DOHH2 (cell line): Measurements from ENCODE around the gene RSPO4.
"Not testable (repeated sequence)": the region's sequence is repeated elsewhere in the genome, so short reads cannot be mapped to it uniquely, and the experiment has no call there.

Source experiments
- H3F3A ChIP-seq: fragments of 200-600 bp; sonication (generic), shearing (Covaris generic); 2 replicates; pipeline ENCODE4 v1.6.0; 2016; ENCODE audit warnings: antibody characterized with exemption, mild to moderate bottlenecking; ENCODE audit not compliant: control insufficient read depth, insufficient read depth
- H3K27ac ChIP-seq: fragments of 200-600 bp; sonication (generic); 2 replicates; pipeline ENCODE4 v1.5.1; 2014; ENCODE audit warnings: low read depth, mild to moderate bottlenecking, low read length, moderate library complexity
- H3K27me3 ChIP-seq: fragments of 200-600 bp; sonication (generic); 2 replicates; pipeline ENCODE4 v1.6.1; 2014; ENCODE audit warnings: mild to moderate bottlenecking, low read length, mixed read lengths; ENCODE audit not compliant: control insufficient read depth
- H3K36me3 ChIP-seq: fragments of 200-600 bp; sonication (generic); 2 replicates; pipeline ENCODE4 v1.6.1; 2014; ENCODE audit warnings: mild to moderate bottlenecking, low read length, moderate library complexity, mixed read lengths; ENCODE audit not compliant: control insufficient read depth
- H3K4me1 ChIP-seq: fragments of 200-600 bp; sonication (generic); 2 replicates; pipeline ENCODE4 v1.6.1; 2014; ENCODE audit warnings: mild to moderate bottlenecking, low read length, mixed read lengths; ENCODE audit not compliant: control insufficient read depth
- H3K4me2 ChIP-seq: fragments of 200-600 bp; sonication (generic); 2 replicates; pipeline ENCODE4 v1.6.0; 2014; ENCODE audit warnings: mild to moderate bottlenecking, low read length, moderate library complexity
- H3K4me3 ChIP-seq: fragments of 200-600 bp; sonication (generic); 2 replicates; pipeline ENCODE4 v1.5.1; 2014; ENCODE audit warnings: mild to moderate bottlenecking, low read length, mixed read lengths
- H3K79me2 ChIP-seq: fragments of 200-600 bp; sonication (generic); 2 replicates; pipeline ENCODE4 v1.6.1; 2014; ENCODE audit warnings: mild to moderate bottlenecking, low read length, mixed read lengths; ENCODE audit not compliant: control insufficient read depth
- H3K9me2 ChIP-seq: fragments of 200-600 bp; sonication (generic); replicated peaks from 2 replicates; pipeline ENCODE4 v1.6.1; 2014; ENCODE audit warnings: mild to moderate bottlenecking, low read length, mixed read lengths; ENCODE audit not compliant: control insufficient read depth
- H3K9me3 ChIP-seq: fragments of 200-600 bp; sonication (generic); 2 replicates; pipeline ENCODE4 v1.6.1; 2014; ENCODE audit warnings: antibody characterized with exemption, low read length, mixed read lengths; ENCODE audit not compliant: control insufficient read depth, insufficient read depth
- H4K20me1 ChIP-seq: fragments of 200-600 bp; sonication (generic); 2 replicates; pipeline ENCODE4 v1.6.0; 2014; ENCODE audit warnings: low read depth, mild to moderate bottlenecking, antibody characterized with exemption, low read length, moderate library complexity; ENCODE audit not compliant: control insufficient read depth, insufficient read depth
- CTCF ChIP-seq: fragments of 200-600 bp; sonication (generic); IDR thresholded peaks from one replicate; pipeline ENCODE4 v1.5.1; 2014; ENCODE audit warnings: antibody characterized with exemption, mild to moderate bottlenecking, low read depth, low read length; ENCODE audit not compliant: poor library complexity, severe bottlenecking
- EZH2phosphoT487 ChIP-seq: fragments of 200-600 bp; sonication (generic); IDR thresholded peaks from 2 replicates; pipeline ENCODE4 v1.6.1; 2017; ENCODE audit warnings: borderline replicate concordance, mild to moderate bottlenecking, antibody characterized with exemption, low read length, moderate library complexity, mixed read lengths

RSPO4 gene

DNA sequence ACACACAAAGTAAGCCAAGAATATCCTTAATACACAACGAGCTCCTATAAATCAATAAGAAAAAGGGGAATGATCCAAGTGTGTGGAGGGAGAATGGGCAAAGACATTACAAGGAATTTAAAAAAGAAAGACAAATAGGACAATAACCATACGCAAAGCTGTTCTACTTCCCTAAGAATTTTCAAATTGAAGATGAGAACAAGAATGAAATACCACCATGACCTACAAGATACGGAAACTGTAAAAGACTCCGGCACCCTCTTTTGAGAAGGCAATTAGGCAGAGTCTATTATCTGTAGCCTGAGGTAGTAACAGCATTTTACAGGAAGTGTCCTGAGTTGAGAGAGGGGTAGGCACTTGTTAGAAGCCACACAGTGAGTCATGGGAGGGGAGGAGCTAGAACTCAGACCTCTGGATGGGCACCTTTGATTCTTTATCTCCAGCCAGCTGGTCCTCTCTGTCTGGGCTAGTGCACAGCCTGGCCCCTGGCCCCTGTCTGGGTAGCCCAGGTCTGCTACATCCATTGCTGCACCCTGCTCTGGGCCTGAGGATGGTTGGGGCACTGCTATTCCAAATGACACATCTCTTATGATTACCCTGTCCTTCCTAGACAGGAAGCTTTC, 15.3 kb downstream of the RSPO4 start:
- TF ChIP-seq EZH2phosphoT487, result no peak
- no peak for TF ChIP-seq CTCF
- no peaks in the 10 kb centered on the region for H4K20me1 ChIP-seq
- H3K9me2 ChIP-seq, result no peaks in the 10 kb centered on the region
- H3K4me3 ChIP-seq, result no peak overlapping the region
- H3K36me3 ChIP-seq, result no peaks in the 10 kb centered on the region
- H3K9me3 ChIP-seq, result no peaks in the 10 kb centered on the region
- no peaks in the 10 kb centered on the region for H3K79me2 ChIP-seq
- no peaks in the 10 kb centered on the region for H3K4me1 ChIP-seq
- no peak overlapping the region for H3K4me2 ChIP-seq
- no peak overlapping the region for H3K27ac ChIP-seq
- H3F3A ChIP-seq, result no peaks in the 10 kb centered on the region
- peaks cover 3% of the 10 kb centered on the region; the same call in 1 of the 2 replicates for H3K27me3 ChIP-seq

DNA sequence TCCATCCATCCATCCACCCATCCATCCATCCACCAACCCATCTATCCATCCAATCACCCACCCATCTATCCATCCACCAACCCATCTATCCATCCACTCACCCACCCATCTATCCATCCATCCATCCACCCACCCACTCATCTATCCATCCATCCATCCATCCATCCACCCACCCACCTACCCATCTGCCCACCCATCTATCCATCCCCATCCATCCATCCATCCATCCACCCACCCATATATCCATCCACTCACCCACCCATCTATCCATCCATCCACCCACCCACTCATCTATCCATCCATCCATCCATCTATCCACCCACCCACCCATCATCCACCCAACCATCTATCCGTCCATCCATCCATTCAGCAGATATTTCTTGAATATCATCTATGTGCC, 17.1 kb downstream of the RSPO4 start:
- not testable (repeated sequence) for H3K36me3 ChIP-seq, H3F3A ChIP-seq, H3K4me1 ChIP-seq, H4K20me1 ChIP-seq, H3K4me3 ChIP-seq, H3K9me2 ChIP-seq, H3K4me2 ChIP-seq, H3K79me2 ChIP-seq, H3K27me3 ChIP-seq, H3K9me3 ChIP-seq, H3K27ac ChIP-seq

- no peak for TF ChIP-seq CTCF
- TF ChIP-seq EZH2phosphoT487, result no peak
- Histone ChIP-seq H3K27me3 (peaks cover 3% of the 10 kb centered on the region; the same call in 1 of the 2 replicates), H3K36me3 (no peaks in the 10 kb centered on the region), H3K4me2 (no peak overlapping the region), H3K4me3 (no peak overlapping the region), H3K27ac (no peak overlapping the region), H3K9me2 (no peaks in the 10 kb centered on the region), H4K20me1 (no peaks in the 10 kb centered on the region), H3K9me3 (no peaks in the 10 kb centered on the region), H3F3A (no peaks in the 10 kb centered on the region), H3K79me2 (no peaks in the 10 kb centered on the region), H3K4me1 (no peaks in the 10 kb centered on the region)
These were observed 19.4 kb downstream of the RSPO4 start for GRCh38 chr20:982754-983153.

DNA sequence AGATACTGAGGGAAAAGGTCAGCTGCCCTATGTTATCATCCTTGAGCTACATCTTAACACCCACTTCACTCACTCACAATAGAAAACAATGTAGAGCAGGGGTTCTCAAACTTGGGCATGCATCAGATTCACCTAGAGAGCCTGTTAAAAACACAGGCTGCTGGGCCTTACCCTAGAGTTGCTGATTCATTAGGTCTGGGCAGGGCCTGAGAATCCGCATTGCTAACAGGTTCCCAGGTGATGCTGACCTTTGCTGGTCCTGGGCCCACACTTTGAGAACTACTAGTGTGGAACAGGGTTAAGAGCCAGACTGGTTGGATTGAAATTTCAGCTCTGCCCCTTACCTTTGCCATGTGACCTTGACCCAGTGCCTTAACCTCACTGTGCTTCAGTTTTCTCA, 25.1 kb downstream of the RSPO4 start:
- Histone ChIP-seq H3K27ac (no peak overlapping the region), H3F3A (no peaks in the 10 kb centered on the region)
- TF ChIP-seq EZH2phosphoT487, result no peak

More for the DNA sequence above, 25.1 kb downstream of the RSPO4 start:
- H3K79me2 ChIP-seq, result no peaks in the 10 kb centered on the region
- peaks cover 4% of the 10 kb centered on the region for H3K4me1 ChIP-seq
- no peaks in the 10 kb centered on the region for H3K36me3 ChIP-seq
- no peaks in the 10 kb centered on the region for H3K9me3 ChIP-seq
- H3K4me3 ChIP-seq, result no peak overlapping the region
- H3K27me3 ChIP-seq, result no peaks in the 10 kb centered on the region; the same call in 1 of the 2 replicates
- H3K9me2 ChIP-seq, result no peaks in the 10 kb centered on the region
- H3K4me2 ChIP-seq, result no peak overlapping the region
- H4K20me1 ChIP-seq, result no peaks in the 10 kb centered on the region
